GM21576 (cell line): Measurements from ENCODE around the gene CFC1.
"Not testable (repeated sequence)": the region's sequence is repeated elsewhere in the genome, so short reads cannot be mapped to it uniquely, and the experiment has no call there.

Source experiments
- ATAC-seq: cut with Tn5 transposase; IDR thresholded peaks from one replicate; pipeline ENCODE4 v1.9.1; 2021; ENCODE audit warnings: mild to moderate bottlenecking, moderate library complexity; ENCODE audit not compliant: unreplicated experiment

The CFC1 gene

DNA sequence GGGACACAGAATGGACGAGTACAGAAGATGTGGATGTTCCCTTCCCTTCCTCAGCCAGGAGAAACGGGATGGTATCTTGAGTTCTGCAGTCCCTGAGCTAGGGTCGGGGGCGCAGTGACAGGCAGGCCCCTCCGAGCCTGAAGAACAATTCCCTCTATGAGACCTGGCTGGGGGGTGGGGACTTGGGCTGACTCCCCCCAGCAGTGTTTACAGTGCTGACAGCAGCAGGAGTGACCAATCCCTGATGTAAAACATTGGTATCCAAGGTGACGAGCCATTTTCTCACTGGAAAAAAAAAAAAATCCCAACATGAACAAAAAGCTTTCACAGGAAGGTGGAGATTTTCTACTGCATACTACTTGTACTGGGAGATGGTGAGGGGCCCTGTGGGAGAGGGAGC is at the start of gene CFC1:
Gene CFC1 (minus strand): TSS at position 183 of the 400 bp plus-strand sequence. CDS start 288 bp downstream, outside the sequence.
- ATAC-seq: not testable (repeated sequence)

- not testable (repeated sequence) for ATAC-seq
Measured at GRCh38 chr2:130641688-130642087, 42.3 kb upstream of the CFC1 start.

DNA sequence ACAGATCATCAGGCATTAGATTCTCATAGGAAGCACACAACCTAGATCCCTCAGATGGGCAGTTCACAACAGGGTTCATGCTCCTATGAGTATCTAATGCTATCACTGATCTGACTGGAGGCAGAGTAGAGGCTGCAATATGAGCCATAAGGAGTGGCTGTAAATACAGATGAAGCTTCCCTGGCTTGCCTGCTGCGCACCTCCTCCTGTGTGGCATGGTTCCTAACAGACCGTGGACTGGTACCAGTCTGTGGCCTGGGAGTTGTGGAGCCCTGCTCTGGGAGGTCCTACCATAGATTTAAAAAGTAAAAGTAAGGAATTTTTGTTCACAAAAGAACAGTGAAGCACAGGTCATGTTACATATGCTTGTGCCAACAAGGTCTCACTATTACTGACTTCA is 39.6 kb upstream of the CFC1 start:
- ATAC-seq: not testable (repeated sequence)

GRCh38 chr2:130628784-130629475 is 29.6 kb upstream of the CFC1 start:
- ATAC-seq: not testable (repeated sequence)

- ATAC-seq: not testable (repeated sequence)
Measured at GRCh38 chr2:130611140-130611539, 11.8 kb upstream of the CFC1 start, which contains the start of gene POTEJ. TSS of gene POTEJ (plus strand) at chr2:130611440. CDS start at chr2:130611533, 93 bp downstream.

DNA sequence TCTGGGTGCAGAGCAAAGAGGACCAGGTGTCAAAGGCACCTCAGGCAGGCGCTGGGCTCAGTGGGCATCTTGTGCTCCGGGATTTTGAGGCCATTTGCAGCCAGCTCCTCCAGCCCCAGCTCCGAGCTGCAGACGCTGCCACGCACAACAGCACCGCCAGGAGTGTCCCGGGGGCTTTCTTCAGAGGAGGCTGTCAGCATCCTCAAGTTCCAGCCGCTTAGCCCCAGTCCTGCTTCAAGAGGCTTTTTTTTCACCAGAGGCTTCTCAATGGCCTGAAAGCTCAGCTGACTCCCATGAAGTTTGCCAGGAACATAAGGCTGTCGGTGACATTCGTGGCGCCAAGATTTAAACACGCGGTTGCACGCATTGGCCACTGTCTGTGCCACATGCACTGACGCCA is 11.1 kb upstream of the CFC1 start:
- not testable (repeated sequence) for ATAC-seq

- not testable (repeated sequence) for ATAC-seq
Measured at GRCh38 chr2:130609002-130609920, 9.9 kb upstream of the CFC1 start.

DNA sequence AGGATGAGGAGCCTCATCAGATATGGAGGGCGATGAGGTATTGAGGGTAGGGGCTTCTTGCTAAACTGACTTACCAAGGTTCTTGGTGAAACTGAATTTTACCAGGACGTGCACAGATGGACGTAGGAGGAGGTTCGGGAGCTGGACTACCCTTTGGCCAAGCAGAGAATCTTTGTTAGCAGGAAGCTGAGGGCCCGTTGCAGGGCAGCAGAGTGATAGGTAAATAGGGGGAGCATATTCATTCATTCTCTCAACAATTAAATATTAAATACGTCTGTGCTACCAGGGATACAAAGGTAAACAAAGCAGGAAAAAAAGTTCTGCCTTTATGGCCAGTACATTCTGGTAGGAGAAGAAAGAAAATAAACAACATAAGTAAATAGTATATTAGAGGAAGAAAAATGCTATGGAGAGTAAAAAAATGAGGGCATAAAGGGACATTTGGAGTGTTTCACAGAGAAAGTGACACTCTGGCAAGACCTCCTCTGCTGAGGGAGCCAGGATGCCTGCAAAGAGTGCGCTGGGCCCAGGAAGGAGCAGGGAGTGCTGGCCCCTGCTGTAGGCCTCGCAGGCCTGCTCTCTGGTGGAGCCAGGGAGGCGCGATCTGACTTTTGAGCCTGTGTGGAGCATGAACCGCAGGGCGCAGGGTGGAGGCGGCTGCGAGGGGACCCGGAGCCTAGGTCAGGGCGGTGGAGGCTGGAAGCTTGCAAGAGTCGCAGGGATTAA is 9.1 kb upstream of the CFC1 start:
- ATAC-seq: not testable (repeated sequence)

DNA sequence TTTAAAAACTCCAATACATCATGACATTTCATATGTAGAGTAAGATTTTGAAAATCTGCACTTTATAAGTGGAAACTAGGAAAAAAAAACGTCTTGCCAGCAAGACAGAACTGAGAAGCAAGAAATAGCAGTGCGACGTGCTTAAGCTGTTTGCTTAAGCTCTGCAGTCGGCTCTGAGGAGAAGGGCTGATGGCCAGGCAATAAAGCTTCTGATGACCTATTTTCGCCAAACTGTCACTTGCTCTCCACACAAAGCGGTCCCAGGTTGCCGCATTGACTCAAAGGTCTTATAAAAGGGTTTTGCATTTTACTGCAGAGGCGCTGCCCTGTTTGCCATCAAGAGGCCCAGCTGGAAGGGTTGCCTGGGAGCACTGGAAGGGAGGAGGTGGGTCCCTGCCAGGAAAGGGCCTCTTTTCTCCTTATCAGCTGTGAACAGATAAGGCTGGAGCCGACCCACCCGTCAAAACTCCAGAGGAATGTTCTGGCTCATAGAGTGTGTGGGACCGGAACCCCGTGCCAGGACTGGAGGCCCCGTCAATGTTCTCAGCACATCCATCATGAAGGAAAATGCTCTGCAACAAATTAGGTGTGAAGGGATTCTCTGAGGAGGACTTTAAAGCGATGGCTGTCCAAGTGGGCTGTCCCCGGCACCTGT is 2.4 kb upstream of the CFC1 start:
- ATAC-seq: not testable (repeated sequence)

DNA sequence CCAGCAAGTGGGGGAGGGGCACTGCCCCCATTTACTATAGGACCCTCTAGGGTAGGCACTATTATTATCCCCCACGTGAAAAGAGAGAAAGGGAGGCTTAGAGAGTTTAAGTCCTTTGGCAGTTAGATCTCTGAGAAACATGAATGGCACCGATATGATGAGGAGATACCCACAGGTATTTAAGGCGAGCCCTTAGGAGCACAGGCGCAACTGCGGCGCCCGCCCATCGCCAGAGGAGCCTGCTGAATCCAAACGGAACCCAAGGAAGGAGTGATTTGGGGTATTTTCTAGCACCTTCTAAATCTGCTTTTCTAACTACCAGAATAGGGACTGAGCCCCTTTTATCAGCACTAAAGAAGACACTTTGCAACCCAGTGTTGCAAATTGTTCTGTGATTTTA is 551 bp upstream of the CFC1 start:
- not testable (repeated sequence) for ATAC-seq

DNA sequence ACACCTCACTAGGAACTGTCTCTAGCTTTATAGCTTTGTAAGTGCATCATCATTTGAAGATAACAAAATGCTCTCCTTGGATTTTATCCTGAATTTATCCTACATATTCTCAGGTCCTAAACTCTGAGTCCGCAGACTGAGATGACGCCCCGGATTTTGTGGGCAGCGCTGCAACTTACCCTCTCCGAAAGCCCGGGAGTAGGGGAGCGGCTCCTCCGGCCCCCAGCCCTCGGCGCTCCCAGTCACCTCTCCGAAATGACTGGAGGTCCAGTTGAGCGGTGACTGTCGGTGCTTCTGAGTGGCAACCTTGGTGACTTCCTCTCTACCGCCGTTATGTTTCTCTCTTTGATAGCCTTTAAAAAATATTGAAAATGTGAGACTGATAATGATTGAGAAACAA is 912 bp downstream of the CFC1 start:
- ATAC-seq: not testable (repeated sequence)

- ATAC-seq: not testable (repeated sequence)
Measured at GRCh38 chr2:130597994-130598393, 1.4 kb downstream of the CFC1 start.

DNA sequence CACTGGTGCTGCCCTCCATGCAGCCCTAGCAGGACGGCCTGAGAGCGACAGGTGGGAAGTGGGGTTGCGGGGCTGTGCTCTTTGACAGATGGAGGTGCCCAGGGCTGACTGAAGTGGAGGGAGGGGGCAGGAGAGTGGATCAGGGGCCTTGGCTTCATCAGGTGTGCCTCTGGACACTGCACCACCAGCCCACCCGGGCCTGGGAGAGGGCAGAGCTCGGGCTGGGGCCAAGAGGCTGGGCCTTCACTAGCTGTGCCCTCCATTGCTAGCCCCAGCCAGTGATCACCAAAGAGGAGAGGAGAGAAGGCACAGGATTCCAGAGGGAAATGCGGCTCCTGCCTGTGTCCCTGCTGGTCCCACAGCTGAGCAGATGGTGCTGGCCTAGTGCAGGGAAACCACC is 2.6 kb downstream of the CFC1 start:
- ATAC-seq: not testable (repeated sequence)

- ATAC-seq: not testable (repeated sequence)
Measured at GRCh38 chr2:130594011-130594410, 5.4 kb downstream of the CFC1 start.

- not testable (repeated sequence) for ATAC-seq
Measured at GRCh38 chr2:130592791-130593414, 6.5 kb downstream of the CFC1 start.

DNA sequence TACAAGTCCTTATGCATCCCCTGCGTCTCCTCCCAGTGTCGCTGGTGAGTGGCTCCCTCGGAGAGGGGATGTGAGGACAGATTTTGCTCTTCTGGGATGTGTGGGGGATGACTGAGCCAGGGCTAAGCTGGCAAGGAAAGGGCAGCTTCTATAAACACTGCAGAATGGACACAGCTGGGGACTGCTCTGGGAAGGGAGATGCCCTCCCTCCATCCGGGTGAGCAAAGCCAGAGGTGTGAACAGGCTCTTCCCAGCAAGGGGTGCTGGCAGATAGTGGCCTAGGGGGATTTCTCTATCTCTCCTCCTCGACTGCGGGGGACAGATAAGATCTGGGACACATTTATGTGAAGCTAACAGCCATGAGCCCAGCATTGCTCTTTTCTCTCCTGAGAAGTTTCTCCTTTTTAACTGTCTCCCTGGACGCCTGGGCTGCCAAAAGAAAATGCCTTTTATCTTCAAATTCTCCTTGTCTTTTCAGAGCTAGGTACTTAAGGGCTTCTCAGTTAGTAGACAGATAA is 8.5 kb downstream of the CFC1 start:
- ATAC-seq: not testable (repeated sequence)

GRCh38 chr2:130590170-130590841 is 9.1 kb downstream of the CFC1 start:
- ATAC-seq: not testable (repeated sequence)

- ATAC-seq: peak; percentile 69
Measured at GRCh38 chr2:130588688-130589458, 10.5 kb downstream of the CFC1 start.
